H1 (cell line): ENCODE measurements around the gene ZRANB1. TPM values are rescaled to one million over a fixed set of nuclear protein-coding genes. Genes with fewer than 3 reads are reported as not detected.

ENCODE experiments used
- CTCF ChIA-PET: fragments of 300-600 bp; sonication (Branson Sonifier 250); formaldehyde crosslinking; loops from one replicate; lab custom pipeline; 2021; ENCODE audit not compliant: partially characterized antibody; lab: Charles Lee
- POLR2A ChIA-PET: fragments of 300-600 bp; sonication (Branson Sonifier 250); formaldehyde crosslinking; loops from one replicate; lab custom pipeline; 2021; ENCODE audit warnings: inconsistent platforms; ENCODE audit not compliant: partially characterized antibody; lab: Charles Lee
- DNase-seq, 2 experiments: peaks; one replicate each; pipeline versions ENCODE4 v3.0.0 to v3.0.0-alpha.2; 2010 to 2022; ENCODE audit warnings: low spot score in 2 of 2, low read depth in 1 of 2, mixed read lengths in 1 of 2
- FAIRE-seq: peaks from 2 replicates; lab custom pipeline; 2011; peaks lifted over from hg19 to GRCh38; lab: Jason Lieb, UNC
- H2AFZ ChIP-seq: 2 replicates; pipeline ENCODE4 v1.8.1; 2012; ENCODE audit warnings: low read length, inconsistent platforms
- H2AK5ac ChIP-seq: 2 replicates; pipeline ENCODE4 v1.6.1; 2013; ENCODE audit warnings: low read depth, low read length
- H2BK120ac ChIP-seq: replicated peaks from 2 replicates; pipeline ENCODE3; 2013; ENCODE audit warnings: low read depth, low read length, inconsistent platforms
- H2BK12ac ChIP-seq: 2 replicates; pipeline ENCODE4 v1.6.1; 2013; ENCODE audit warnings: low read depth, low read length
- H2BK15ac ChIP-seq: 2 replicates; pipeline ENCODE4 v1.6.1; 2013; ENCODE audit warnings: low read length
- H2BK20ac ChIP-seq: 2 replicates; pipeline ENCODE4 v1.6.1; 2013; ENCODE audit warnings: low read length
- H2BK5ac ChIP-seq: 2 replicates; pipeline ENCODE4 v1.6.1; 2013; ENCODE audit warnings: low read depth, low read length
- H3K14ac ChIP-seq: 2 replicates; pipeline ENCODE4 v1.6.1; 2013; ENCODE audit warnings: inconsistent platforms; ENCODE audit not compliant: insufficient read length
- H3K18ac ChIP-seq: 2 replicates; pipeline ENCODE4 v1.6.1; 2013; ENCODE audit warnings: low read length; ENCODE audit errors: extremely low read depth
- H3K23ac ChIP-seq: 2 replicates; pipeline ENCODE4 v1.6.1; 2013; ENCODE audit warnings: inconsistent platforms; ENCODE audit not compliant: insufficient read length
- H3K23me2 ChIP-seq: 2 replicates; pipeline ENCODE4 v1.6.1; 2013; ENCODE audit warnings: low read depth, low read length
- H3K27ac ChIP-seq: 2 replicates; pipeline ENCODE4 v1.6.1; 2011; ENCODE audit warnings: low read depth, low read length, inconsistent platforms
- H3K27me3 ChIP-seq, 4 experiments: replicated peaks in 1 of 4; 1 replicate in 1 of 4; 2 replicates in 3 of 4; pipeline versions ENCODE4 v1.6.1 to v1.8.1; 2011 to 2013; ENCODE audit warnings: low read length in 3 of 4, mild to moderate bottlenecking in 3 of 4, inconsistent platforms in 2 of 4, mixed read lengths in 2 of 4, moderate library complexity in 1 of 4; ENCODE audit not compliant: control insufficient read depth in 3 of 4, insufficient read depth in 3 of 4; ENCODE audit errors: extremely low read depth in 1 of 4
- H3K36me3 ChIP-seq, 4 experiments: 2 replicates each; pipeline versions ENCODE4 v1.6.1 to v1.8.1; 2011 to 2013; ENCODE audit warnings: mild to moderate bottlenecking in 4 of 4, low read length in 3 of 4, moderate library complexity in 2 of 4, control low read depth in 1 of 4, inconsistent platforms in 1 of 4; ENCODE audit not compliant: insufficient read depth in 4 of 4, control insufficient read depth in 2 of 4
- H3K4ac ChIP-seq: replicated peaks from 2 replicates; pipeline ENCODE3; 2013; ENCODE audit warnings: low read length, low read depth, mixed read lengths, inconsistent platforms; ENCODE audit not compliant: insufficient read length
- H3K4me1 ChIP-seq, 4 experiments: replicated peaks in 1 of 4; 1 replicate in 1 of 4; 2 replicates in 3 of 4; pipeline versions ENCODE4 v1.6.1 to v1.8.1; 2011 to 2013; ENCODE audit warnings: low read length in 3 of 4, inconsistent platforms in 2 of 4, mixed read lengths in 1 of 4; ENCODE audit not compliant: insufficient read depth in 4 of 4, control insufficient read depth in 3 of 4
- H3K4me2 ChIP-seq, 2 experiments: 2 replicates each; pipeline versions ENCODE4 v1.6.1 to v1.8.1; 2011 to 2013; ENCODE audit warnings: low read depth in 2 of 2, low read length in 2 of 2, control low read depth in 1 of 2, inconsistent platforms in 1 of 2, mild to moderate bottlenecking in 1 of 2; ENCODE audit not compliant: insufficient read depth in 1 of 2
- H3K4me3 ChIP-seq, 4 experiments: fragments of 200-600, 300-600 bp in 1 of 4; sonication (generic), shearing (Covaris generic), sonication (Bioruptor Twin) in 1 of 4; 2 replicates each; pipeline versions ENCODE4 v1.5.1 to v1.8.1; 2011 to 2016; ENCODE audit warnings: low read length in 4 of 4, low read depth in 3 of 4, control low read depth in 2 of 4, inconsistent platforms in 2 of 4, mild to moderate bottlenecking in 2 of 4, mixed read lengths in 1 of 4, moderate library complexity in 1 of 4; ENCODE audit not compliant: insufficient read depth in 2 of 4; ENCODE audit errors: extremely low read depth in 1 of 4
- H3K56ac ChIP-seq: replicated peaks from 2 replicates; pipeline ENCODE3; 2013; ENCODE audit warnings: low read depth, mild to moderate bottlenecking, mixed read lengths, low read length, inconsistent platforms; ENCODE audit not compliant: insufficient read length
- H3K79me1 ChIP-seq: 2 replicates; pipeline ENCODE4 v1.6.1; 2013; ENCODE audit warnings: low read depth, low read length, control low read depth
- H3K79me2 ChIP-seq, 2 experiments: 2 replicates each; pipeline versions ENCODE4 v1.6.1 to v1.8.1; 2012 to 2013; ENCODE audit warnings: low read length in 2 of 2, mild to moderate bottlenecking in 2 of 2, inconsistent platforms in 1 of 2; ENCODE audit not compliant: insufficient read depth in 2 of 2, control insufficient read depth in 1 of 2
- H3K9ac ChIP-seq, 4 experiments: replicated peaks in 1 of 4; 1 replicate in 1 of 4; 2 replicates in 3 of 4; pipeline versions ENCODE4 v1.6.1 to v1.8.1; 2011 to 2013; ENCODE audit warnings: low read depth in 3 of 4, low read length in 3 of 4, control low read depth in 2 of 4, mild to moderate bottlenecking in 2 of 4, moderate library complexity in 2 of 4, inconsistent platforms in 1 of 4; ENCODE audit errors: extremely low read depth in 1 of 4
- H3K9me3 ChIP-seq, 2 experiments: 2 replicates each; pipeline versions ENCODE4 v1.6.1 to v1.8.1; 2012 to 2013; ENCODE audit warnings: mild to moderate bottlenecking in 2 of 2, moderate library complexity in 2 of 2, control low read depth in 1 of 2, inconsistent platforms in 1 of 2, low read depth in 1 of 2, low read length in 1 of 2, mixed read lengths in 1 of 2; ENCODE audit not compliant: insufficient read depth in 2 of 2
- H4K20me1 ChIP-seq, 2 experiments: replicated peaks in 1 of 2; 2 replicates each; pipeline versions ENCODE3 to v1.8.1; 2011 to 2013; ENCODE audit warnings: inconsistent platforms in 2 of 2, low read length in 2 of 2, mild to moderate bottlenecking in 1 of 2; ENCODE audit not compliant: insufficient read depth in 2 of 2, control insufficient read depth in 1 of 2
- H4K5ac ChIP-seq: 2 replicates; pipeline ENCODE4 v1.6.1; 2013; ENCODE audit warnings: low read length, low read depth, mixed read lengths, inconsistent platforms; ENCODE audit not compliant: insufficient read length
- H4K8ac ChIP-seq: 2 replicates; pipeline ENCODE4 v1.8.0; 2013; ENCODE audit warnings: mild to moderate bottlenecking, moderate library complexity, low read length, inconsistent platforms; ENCODE audit not compliant: insufficient read depth; ENCODE audit errors: extremely low read depth
- H4K91ac ChIP-seq: replicated peaks from 2 replicates; pipeline ENCODE3; 2013; ENCODE audit warnings: low read length, mixed read lengths, inconsistent platforms; ENCODE audit not compliant: insufficient read length
- ASH2L ChIP-seq: fragments of 200-600, 300-600 bp; sonication (generic); IDR thresholded peaks from one replicate; pipeline ENCODE4 v1.7.1; 2017; ENCODE audit warnings: low read length
- CBX5 ChIP-seq: fragments of 300-800, 300-1000 bp; sonication (generic); IDR thresholded peaks from 2 replicates; pipeline ENCODE4 v1.7.1; 2016; ENCODE audit warnings: antibody characterized with exemption, low read length, low read depth
- CTBP2 ChIP-seq: IDR thresholded peaks from 2 replicates; pipeline ENCODE4 v1.7.0; 2011; ENCODE audit warnings: borderline replicate concordance, mild to moderate bottlenecking, moderate library complexity, mixed read lengths, low read length; ENCODE audit not compliant: insufficient read depth, insufficient read length
- GABPA ChIP-seq: IDR thresholded peaks from 2 replicates; pipeline ENCODE4 v1.6.1; 2011; ENCODE audit warnings: mild to moderate bottlenecking, low read length, moderate library complexity, borderline replicate concordance; ENCODE audit not compliant: insufficient read depth
- HDAC6 ChIP-seq: IDR thresholded peaks from one replicate; pipeline ENCODE4 v1.7.1; 2012; ENCODE audit warnings: low read depth, mild to moderate bottlenecking, inconsistent platforms, low read length, moderate library complexity
- NANOG ChIP-seq: IDR thresholded peaks from 2 replicates; pipeline ENCODE4 v1.6.1; 2011; ENCODE audit warnings: low read length, low read depth, mild to moderate bottlenecking, inconsistent platforms; ENCODE audit not compliant: insufficient read depth, poor library complexity, severe bottlenecking
- RBBP5 ChIP-seq: IDR thresholded peaks from 2 replicates; pipeline ENCODE4 v1.7.1; 2012; ENCODE audit warnings: low read depth, mild to moderate bottlenecking, inconsistent platforms, low read length, moderate library complexity, borderline replicate concordance
- RXRA ChIP-seq: IDR thresholded peaks from 2 replicates; pipeline ENCODE4 v1.6.1; 2011; ENCODE audit warnings: low read depth, mild to moderate bottlenecking, low read length, moderate library complexity; ENCODE audit not compliant: insufficient read depth
- SIN3A ChIP-seq, 2 experiments: IDR thresholded peaks in 1 of 2; conservative IDR thresholded peaks in 1 of 2; 2 replicates each; pipeline ENCODE4 v1.6.1; 2011 to 2012; ENCODE audit warnings: low read length in 2 of 2, improper control_type of control experiment in 1 of 2, low read depth in 1 of 2, mild to moderate bottlenecking in 1 of 2
- SRF ChIP-seq: IDR thresholded peaks from 2 replicates; pipeline ENCODE4 v1.6.1; 2011; ENCODE audit warnings: mild to moderate bottlenecking, low read depth, low read length, moderate library complexity
- TEAD4 ChIP-seq: IDR thresholded peaks from 2 replicates; pipeline ENCODE4 v1.6.1; 2012; ENCODE audit warnings: low read depth, low read length, inconsistent platforms, mixed read lengths
- YY1 ChIP-seq: IDR thresholded peaks from 2 replicates; pipeline ENCODE4 v1.6.1; 2011; ENCODE audit warnings: low read depth, mild to moderate bottlenecking, low read length
- WGBS, 2 experiments: shearing (Covaris generic) in 1 of 2; methylation state at CpG; one replicate each; pipeline versions ENCODE4 v1.1.6 to v1.1.7; 2013 to 2015; ENCODE audit warnings: low lambda C conversion rate in 2 of 2, mixed read lengths in 2 of 2, inconsistent platforms in 1 of 2, low coverage in 1 of 2, missing lambda C conversion rate in 1 of 2; ENCODE audit not compliant: insufficient replicate concordance in 2 of 2, insufficient coverage in 1 of 2, insufficient read length in 1 of 2; ENCODE audit errors: extremely low coverage in 1 of 2, missing lambda C conversion rate in 1 of 2; 5-methylcytosine and 5-hydroxymethylcytosine counted together
- polyA plus RNA-seq, 7 experiments: library from polyadenylated mRNA; depleted of rRNA in 3 of 7; stranded (reverse) in 5 of 7; unstranded in 2 of 7; fragments of >200 nt in 5 of 7; fragments of 200-250 nt in 2 of 7; gene quantifications; 1 replicate in 5 of 7; 2 replicates in 1 of 7; 4 replicates in 1 of 7; pipeline versions ENCODE4 v1.2.1 to v1.2.3, GENCODE V29; 2011 to 2013; ENCODE audit warnings: missing spikeins in 2 of 7, mixed read lengths in 2 of 7
- total RNA-seq: library from RNA; stranded (reverse); fragmentation: NEBNext Ultra II Directional; extraction: Animal tissue kit (Norgen Biotek cat#: 25700); gene quantifications from 2 replicates; pipeline ENCODE4 v1.2.1, GENCODE V29; 2021
- TF ChIP-seq, protein P1 (sequence below): IDR thresholded peaks from 2 replicates; pipeline ENCODE4 v1.6.1; 2011; ENCODE audit warnings: low read depth, mild to moderate bottlenecking, low read length; ENCODE audit not compliant: insufficient read depth

Gene ZRANB1
- total and polyA plus RNA-seq, 2 of the 8 experiments (the other 6 are each of a cell fraction or from before 2014, with no cell fraction given) = 6.1 to 19.9 TPM

DNA sequence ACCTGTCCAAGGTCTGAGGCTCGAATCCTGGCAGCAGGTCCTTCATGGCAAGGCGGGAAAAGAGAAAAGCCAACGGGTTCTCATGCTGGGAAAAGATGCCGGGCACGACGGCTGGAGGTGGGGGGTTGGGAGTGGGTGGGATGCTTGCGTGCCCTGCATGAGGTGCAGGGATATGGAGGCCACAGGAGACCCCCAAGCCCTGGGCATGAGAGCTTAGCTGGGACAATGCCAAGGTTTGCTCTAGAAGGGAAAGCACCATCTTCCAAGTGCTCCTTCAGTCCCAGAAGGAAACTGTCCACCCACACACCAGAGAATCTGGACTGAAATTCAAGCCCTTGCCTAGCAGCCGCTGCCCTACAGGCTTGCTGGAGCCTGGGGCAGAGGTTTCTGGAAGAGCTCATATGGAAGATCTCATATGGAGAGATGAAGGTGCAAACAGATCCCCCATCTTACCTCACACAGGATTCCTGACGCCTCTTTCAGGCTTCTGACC lies 64.3 kb downstream of the ZRANB1 start:
- Histone ChIP-seq H4K91ac (no peak overlapping the region), H2BK12ac (no peak overlapping the region), H3K27me3 (no peaks in the 10 kb centered on the region), H3K23me2 (no peaks in the 10 kb centered on the region), H2AK5ac (no peak overlapping the region), H3K23ac (no peak overlapping the region), H3K4me2 (no peak overlapping the region), H2BK120ac (no peak overlapping the region), H2BK15ac (no peak overlapping the region), H4K8ac (peak overlapping the region; percentile 39; the same call in 1 of the 2 replicates), H2AFZ (no peak overlapping the region), H3K56ac (no peak overlapping the region), H3K18ac (no peak overlapping the region), H3K27ac (no peak overlapping the region), H3K36me3 (peaks cover 11 to 57% (median 18%) of the 10 kb centered on the region in 4 experiments; a peak in 7 of 8 replicates), H3K4ac (no peak overlapping the region), H4K5ac (no peak overlapping the region), H3K79me1 (peaks cover 32% of the 10 kb centered on the region), H3K9me3 (no peaks in the 10 kb centered on the region), H2BK5ac (no peak overlapping the region), H2BK20ac (no peak overlapping the region), H3K4me1 (peaks cover 0 to 18% (median 6%) of the 10 kb centered on the region in 4 experiments; a peak in 5 of 7 replicates), H4K20me1 (peaks cover 46 to 61% of the 10 kb centered on the region in 2 experiments), H3K14ac (no peak overlapping the region), H3K79me2 (peaks cover 0 to 88% of the 10 kb centered on the region in 2 experiments; a peak in 2 of 4 replicates), H3K4me3 (no peak overlapping the region), H3K9ac (no peak overlapping the region)
- CTCF ChIA-PET = interaction anchor here (1.4 kb wide), 1 partner anchor 42 kb away, joined by 3 read pairs; no protein-coding TSS in a partner anchor
- DNase-seq (no peak), FAIRE-seq (no peak)
- POLR2A ChIA-PET = no interaction called here
- 98% methylated on average over 4 of the region's 9 CpGs; no CpG with 5 or more reads in 1 of the 2 experiments for WGBS, 2 experiments
- TF ChIP-seq CTBP2 (no peak), HDAC6 (no peak), YY1 (no peak), RBBP5 (no peak), SIN3A (conservative IDR thresholded peaks at IDR 0.05 in 1 of 2, IDR thresholded peaks at IDR 0.05 in 1 of 2; ENCODE audit: low read depth in 1 of 2, low read length in 2 of 2) (no peak), TEAD4 (no peak), CBX5 (no peak), NANOG (no peak), RXRA (no peak), GABPA (no peak), SRF (no peak), ASH2L (no peak)
- TF ChIP-seq, protein P1, sequence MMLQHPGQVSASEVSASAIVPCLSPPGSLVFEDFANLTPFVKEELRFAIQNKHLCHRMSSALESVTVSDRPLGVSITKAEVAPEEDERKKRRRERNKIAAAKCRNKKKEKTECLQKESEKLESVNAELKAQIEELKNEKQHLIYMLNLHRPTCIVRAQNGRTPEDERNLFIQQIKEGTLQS = no peak
